GM23248 (cell line): Measurements from ENCODE around the gene TRIP12.

Experiments used
- EZH2 ChIP-seq: fragments of 200-600 bp; sonication (generic); IDR thresholded peaks from 2 replicates; pipeline ENCODE4 v1.6.1; 2018; ENCODE audit warnings: antibody characterized with exemption, mild to moderate bottlenecking; ENCODE audit not compliant: insufficient read depth, poor library complexity, severe bottlenecking
- EZH2phosphoT487 ChIP-seq: fragments of 200-600 bp; sonication (generic); IDR thresholded peaks from 2 replicates; pipeline ENCODE4 v1.6.1; 2018; ENCODE audit warnings: antibody characterized with exemption, moderate library complexity, mild to moderate bottlenecking, low read depth; ENCODE audit not compliant: insufficient read depth

DNA sequence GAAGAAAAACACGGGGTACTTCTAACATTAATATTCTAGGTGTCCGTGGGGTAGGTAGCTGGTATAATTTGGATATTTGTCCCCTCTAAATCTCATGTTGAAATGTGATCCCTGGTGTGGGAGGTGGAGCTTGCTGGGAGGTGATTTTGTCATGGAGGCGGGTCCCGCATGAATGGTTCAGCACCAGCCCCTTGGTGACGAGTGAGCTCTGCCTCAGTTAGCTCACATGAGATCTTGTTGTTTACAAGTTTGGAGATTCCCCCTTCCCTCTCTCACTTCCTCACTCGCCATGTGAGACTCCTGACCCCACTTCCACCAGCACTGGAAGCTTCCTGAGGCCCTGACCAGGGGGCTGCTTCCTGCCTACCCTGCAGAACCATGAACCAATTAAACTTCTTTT is 172.0 kb downstream of the TRIP12 start:
- TF ChIP-seq EZH2 (no peak), EZH2phosphoT487 (no peak)
